ENCODE measurements around the gene PLOD2. TPM values are rescaled to one million over a fixed set of nuclear protein-coding genes. Genes with fewer than 3 reads are reported as not detected.

Gene PLOD2
- total and polyA plus RNA-seq, 4 donors: 17.8 to 73.9 (median 22.7) TPM

DNA sequence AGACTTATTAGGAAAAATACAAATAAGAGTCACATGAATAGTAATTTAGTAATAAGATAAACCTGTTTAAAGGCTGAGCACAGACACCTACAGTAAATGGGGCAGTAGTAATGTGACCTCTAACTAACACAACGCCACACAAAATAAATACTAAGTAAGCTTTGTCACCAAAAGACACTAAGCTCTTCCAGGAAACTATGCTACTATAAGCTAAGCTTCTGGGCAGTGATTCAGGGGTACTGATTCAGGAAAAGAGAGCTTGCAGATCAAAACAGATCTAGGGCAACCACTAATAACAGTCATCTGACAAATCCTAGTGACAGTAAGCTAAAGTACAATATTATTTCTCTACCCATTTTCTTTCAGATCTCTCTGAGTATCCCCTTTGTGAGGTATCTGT, 68.8 kb downstream of the PLOD2 start:
- 69 to 84% methylated on average over 1 of the region's 1 CpG for WGBS, 2 donors
- no peak for DNase-seq
- H3K4me1 ChIP-seq (ENCODE audit: control insufficient read depth in 5 of 5, insufficient read depth in 5 of 5, low read length in 5 of 5): no peaks in the 10 kb centered on the region

DNA sequence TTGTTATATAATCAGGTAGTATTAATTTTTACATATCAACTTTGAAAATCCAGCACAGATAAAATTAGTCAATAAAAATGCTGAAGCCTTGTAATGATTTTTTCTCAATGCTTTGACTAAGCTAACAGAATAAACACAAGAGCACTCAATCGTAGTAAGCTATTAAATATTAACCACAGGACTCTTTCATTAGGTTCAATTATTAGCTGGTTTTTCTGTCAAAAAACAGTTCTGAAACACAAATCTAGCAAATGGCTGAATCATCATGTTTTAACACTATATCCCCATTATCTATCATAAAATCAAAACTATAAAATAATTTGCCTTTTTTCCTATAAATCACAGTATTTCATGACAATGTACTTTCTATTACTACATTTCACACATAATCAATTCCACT, 69.6 kb downstream of the PLOD2 start:
- no peak overlapping the region for H3K9ac ChIP-seq (ENCODE audit: insufficient read depth in 1 of 2, low read length in 2 of 2)

More for the DNA sequence above, 68.8 kb downstream of the PLOD2 start:
- no peak for ATAC-seq (ENCODE audit: insufficient read depth, low FRiP score)
- H3K9ac ChIP-seq (ENCODE audit: insufficient read depth in 1 of 2, low read length in 2 of 2): peak overlapping the region in 1 of 2 donors; percentile 38
- no peaks in the 10 kb centered on the region for H3K36me3 ChIP-seq (ENCODE audit: control insufficient read depth in 4 of 4, insufficient read depth in 4 of 4, low read length in 4 of 4)
- H3K27me3 ChIP-seq (ENCODE audit: control insufficient read depth in 3 of 3, insufficient read depth in 3 of 3, low read length in 2 of 3): no peaks in the 10 kb centered on the region
- TF ChIP-seq, protein P1, sequence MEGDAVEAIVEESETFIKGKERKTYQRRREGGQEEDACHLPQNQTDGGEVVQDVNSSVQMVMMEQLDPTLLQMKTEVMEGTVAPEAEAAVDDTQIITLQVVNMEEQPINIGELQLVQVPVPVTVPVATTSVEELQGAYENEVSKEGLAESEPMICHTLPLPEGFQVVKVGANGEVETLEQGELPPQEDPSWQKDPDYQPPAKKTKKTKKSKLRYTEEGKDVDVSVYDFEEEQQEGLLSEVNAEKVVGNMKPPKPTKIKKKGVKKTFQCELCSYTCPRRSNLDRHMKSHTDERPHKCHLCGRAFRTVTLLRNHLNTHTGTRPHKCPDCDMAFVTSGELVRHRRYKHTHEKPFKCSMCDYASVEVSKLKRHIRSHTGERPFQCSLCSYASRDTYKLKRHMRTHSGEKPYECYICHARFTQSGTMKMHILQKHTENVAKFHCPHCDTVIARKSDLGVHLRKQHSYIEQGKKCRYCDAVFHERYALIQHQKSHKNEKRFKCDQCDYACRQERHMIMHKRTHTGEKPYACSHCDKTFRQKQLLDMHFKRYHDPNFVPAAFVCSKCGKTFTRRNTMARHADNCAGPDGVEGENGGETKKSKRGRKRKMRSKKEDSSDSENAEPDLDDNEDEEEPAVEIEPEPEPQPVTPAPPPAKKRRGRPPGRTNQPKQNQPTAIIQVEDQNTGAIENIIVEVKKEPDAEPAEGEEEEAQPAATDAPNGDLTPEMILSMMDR (IDR thresholded peaks at IDR 0.05; ENCODE audit: control extremely low read depth, extremely low read depth): no peak
- H3K4me3 ChIP-seq: no peak overlapping the region
- H3K9me3 ChIP-seq (ENCODE audit: control insufficient read depth in 4 of 4, insufficient read depth in 3 of 4, low read length in 3 of 4): no peaks in the 10 kb centered on the region
- no peak overlapping the region for H3K27ac ChIP-seq (ENCODE audit: low read depth in 1 of 2, low read length in 1 of 2)

DNA sequence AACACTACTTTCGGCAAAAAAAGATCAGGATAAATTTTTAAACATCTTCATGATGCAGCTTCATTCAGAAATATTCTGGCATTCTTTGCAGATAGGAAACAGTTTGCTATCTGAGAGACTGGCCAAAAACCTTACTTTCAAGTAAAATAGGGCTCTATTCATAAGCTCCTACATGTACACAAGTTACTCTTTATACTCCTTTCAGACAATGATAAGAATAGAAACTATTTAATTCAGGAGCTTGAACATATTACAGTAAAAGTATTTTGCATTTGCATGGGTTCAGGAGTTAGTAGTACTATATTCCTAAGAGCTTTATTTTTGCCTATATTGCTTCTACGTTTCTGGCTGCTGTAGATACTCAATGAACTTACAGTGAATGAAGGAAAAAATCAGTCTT, 70.5 kb downstream of the PLOD2 start:
- WGBS, 2 donors: 80 to 91% methylated on average over 2 of the region's 2 CpGs
- TF ChIP-seq, protein P1 (IDR thresholded peaks at IDR 0.05; ENCODE audit: control extremely low read depth, extremely low read depth): no peak
- Histone ChIP-seq H3K9me3 (ENCODE audit: control insufficient read depth in 4 of 4, insufficient read depth in 3 of 4, low read length in 3 of 4) (no peaks in the 10 kb centered on the region), H3K4me1 (ENCODE audit: control insufficient read depth in 5 of 5, insufficient read depth in 5 of 5, low read length in 5 of 5) (no peaks in the 10 kb centered on the region), H3K9ac (ENCODE audit: insufficient read depth in 1 of 2, low read length in 2 of 2) (no peak overlapping the region), H3K27me3 (ENCODE audit: control insufficient read depth in 3 of 3, insufficient read depth in 3 of 3, low read length in 2 of 3) (no peaks in the 10 kb centered on the region), H3K27ac (ENCODE audit: low read depth in 1 of 2, low read length in 1 of 2) (no peak overlapping the region), H3K36me3 (ENCODE audit: control insufficient read depth in 4 of 4, insufficient read depth in 4 of 4, low read length in 4 of 4) (peaks cover 0 to 3% (median 1%) of the 10 kb centered on the region in 4 donors), H3K4me3 (no peak overlapping the region)
- DNase-seq (peak in 2 of 3 donors; percentile 24 to 28), ATAC-seq (ENCODE audit: insufficient read depth, low FRiP score) (no peak)

More for the DNA sequence above, 69.6 kb downstream of the PLOD2 start:
- no peaks in the 10 kb centered on the region for H3K27me3 ChIP-seq (ENCODE audit: control insufficient read depth in 3 of 3, insufficient read depth in 3 of 3, low read length in 2 of 3)
- H3K4me1 ChIP-seq (ENCODE audit: control insufficient read depth in 5 of 5, insufficient read depth in 5 of 5, low read length in 5 of 5): no peaks in the 10 kb centered on the region
- no peaks in the 10 kb centered on the region for H3K9me3 ChIP-seq (ENCODE audit: control insufficient read depth in 4 of 4, insufficient read depth in 3 of 4, low read length in 3 of 4)
- DNase-seq (no peak), ATAC-seq (ENCODE audit: insufficient read depth, low FRiP score) (no peak)
- whole genome bisulfite sequencing, 2 donors: 77 to 83% methylated on average over 1 of the region's 1 CpG
- H3K4me3 ChIP-seq: no peak overlapping the region
- peaks cover 0 to under 1% (median 0%) of the 10 kb centered on the region in 4 donors for H3K36me3 ChIP-seq (ENCODE audit: control insufficient read depth in 4 of 4, insufficient read depth in 4 of 4, low read length in 4 of 4)
- TF ChIP-seq, protein P1 (IDR thresholded peaks at IDR 0.05; ENCODE audit: control extremely low read depth, extremely low read depth): no peak
- no peak overlapping the region for H3K27ac ChIP-seq (ENCODE audit: low read depth in 1 of 2, low read length in 1 of 2)

DNA sequence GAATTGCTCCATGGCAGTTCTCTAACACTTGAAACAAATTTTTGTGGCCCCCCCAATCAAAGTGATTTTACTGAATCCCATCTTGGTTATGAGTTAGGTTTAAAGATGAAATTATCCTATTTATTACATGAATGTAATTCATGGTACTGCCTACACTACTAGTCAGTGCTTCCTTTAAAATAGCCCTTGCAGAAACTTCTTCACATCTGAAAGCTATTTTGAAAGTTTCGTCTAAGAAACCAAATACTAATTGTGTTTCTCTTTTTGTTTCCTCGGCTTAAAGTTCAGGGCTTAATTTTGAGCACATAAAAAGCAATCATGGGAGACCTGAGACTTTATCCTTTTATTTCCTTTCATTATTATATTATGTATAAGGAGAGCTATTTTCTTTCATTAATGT, 72.1 kb downstream of the PLOD2 start:
- WGBS, 2 donors: 91 to 92% methylated on average over 2 of the region's 2 CpGs
- H3K27me3 ChIP-seq (ENCODE audit: control insufficient read depth in 3 of 3, insufficient read depth in 3 of 3, low read length in 2 of 3): no peaks in the 10 kb centered on the region
- ATAC-seq (ENCODE audit: insufficient read depth, low FRiP score): no peak
- H3K4me3 ChIP-seq: no peak overlapping the region
- no peak overlapping the region for H3K27ac ChIP-seq (ENCODE audit: low read depth in 1 of 2, low read length in 1 of 2)
- DNase-seq: no peak
- no peaks in the 10 kb centered on the region for H3K4me1 ChIP-seq (ENCODE audit: control insufficient read depth in 5 of 5, insufficient read depth in 5 of 5, low read length in 5 of 5)
- H3K36me3 ChIP-seq (ENCODE audit: control insufficient read depth in 4 of 4, insufficient read depth in 4 of 4, low read length in 4 of 4): peaks cover 0 to 3% (median 1%) of the 10 kb centered on the region in 4 donors
- TF ChIP-seq, protein P1 (IDR thresholded peaks at IDR 0.05; ENCODE audit: control extremely low read depth, extremely low read depth): no peak
- H3K9ac ChIP-seq (ENCODE audit: insufficient read depth in 1 of 2, low read length in 2 of 2): no peak overlapping the region
- H3K9me3 ChIP-seq (ENCODE audit: control insufficient read depth in 4 of 4, insufficient read depth in 3 of 4, low read length in 3 of 4): no peaks in the 10 kb centered on the region

Measured in lung (tissue), 12 donors.